Umbilical cord (tissue), 2 donors: ENCODE data around the gene MARK2. TPM values are rescaled to one million over a fixed set of nuclear protein-coding genes. Genes with fewer than 3 reads are reported as not detected.
"Not testable (repeated sequence)": the region's sequence is repeated elsewhere in the genome, so short reads cannot be mapped to it uniquely, and the experiment has no call there.

Experiments
- DNase-seq: peaks from one replicate; pipeline ENCODE4 v3.0.0-alpha.2; 2015; ENCODE audit warnings: low spot score
- total RNA-seq: library from RNA; depleted of rRNA; stranded (reverse); fragments of >200 nt; gene quantifications from one replicate; pipeline ENCODE4 v1.2.3, GENCODE V29; 2014; ENCODE audit warnings: low replicate concordance; ENCODE audit not compliant: insufficient read depth

MARK2 gene
- total RNA-seq, 1 donor from 2014 or later, result 10.8 TPM

DNA sequence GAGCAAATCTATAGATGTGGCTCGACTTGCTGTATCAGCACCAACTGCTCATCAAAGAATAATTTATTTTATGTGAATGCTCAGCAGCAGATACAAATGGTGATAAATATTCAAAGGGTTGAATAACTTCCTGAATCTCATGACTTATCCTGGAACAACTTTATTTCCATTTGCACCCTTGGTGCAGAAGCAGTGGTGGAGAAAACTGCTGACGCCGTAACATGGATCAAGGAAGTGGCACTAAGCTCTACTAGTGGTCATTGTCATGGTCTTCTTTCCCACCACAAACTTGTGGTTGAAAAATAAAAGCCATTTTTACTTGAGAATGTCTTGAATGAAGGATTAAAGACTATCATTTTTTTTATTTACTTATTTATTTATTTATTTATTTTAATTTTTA is 14.6 kb downstream of the MARK2 start:
- DNase-seq, result no peak

DNA sequence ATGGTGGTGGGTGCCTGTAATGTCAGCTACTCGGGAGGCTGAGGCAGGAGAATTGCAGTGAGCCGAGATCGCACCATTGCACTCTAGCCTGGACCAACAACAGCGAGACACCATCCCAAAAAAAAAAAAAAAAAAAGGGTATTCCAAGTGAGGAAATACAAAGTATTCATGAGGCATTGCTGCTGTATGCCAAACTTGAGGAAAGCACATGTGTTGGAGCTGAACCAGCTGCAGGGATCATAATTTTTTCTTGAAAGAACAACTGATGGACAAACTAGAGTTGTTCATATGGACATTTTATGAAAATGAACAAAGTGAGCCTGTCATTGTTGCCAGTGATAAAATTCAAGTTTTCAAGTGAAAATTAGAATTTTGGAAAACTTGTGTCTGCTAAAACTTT is 15.8 kb downstream of the MARK2 start:
- no peak for DNase-seq

DNA sequence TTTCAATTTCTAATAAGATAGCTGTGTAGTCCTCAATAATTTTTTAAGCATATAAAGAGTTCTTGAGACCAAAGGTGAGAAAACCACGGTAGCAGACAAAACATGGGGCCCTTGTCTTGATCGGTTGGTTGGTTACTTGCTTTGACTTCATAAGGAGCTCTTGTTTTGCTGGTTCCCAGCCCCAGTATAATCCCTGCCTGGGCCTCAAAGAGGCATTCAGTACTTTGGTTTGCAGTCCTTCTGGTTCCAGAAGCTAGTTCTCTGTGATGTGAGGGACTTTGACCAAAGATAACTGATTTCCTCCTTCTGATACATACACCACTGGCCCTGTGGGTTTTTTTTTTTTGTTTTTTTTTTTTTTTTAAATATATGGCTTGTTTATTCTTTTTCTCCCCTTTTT is 17.1 kb downstream of the MARK2 start:
- no peak for DNase-seq

DNA sequence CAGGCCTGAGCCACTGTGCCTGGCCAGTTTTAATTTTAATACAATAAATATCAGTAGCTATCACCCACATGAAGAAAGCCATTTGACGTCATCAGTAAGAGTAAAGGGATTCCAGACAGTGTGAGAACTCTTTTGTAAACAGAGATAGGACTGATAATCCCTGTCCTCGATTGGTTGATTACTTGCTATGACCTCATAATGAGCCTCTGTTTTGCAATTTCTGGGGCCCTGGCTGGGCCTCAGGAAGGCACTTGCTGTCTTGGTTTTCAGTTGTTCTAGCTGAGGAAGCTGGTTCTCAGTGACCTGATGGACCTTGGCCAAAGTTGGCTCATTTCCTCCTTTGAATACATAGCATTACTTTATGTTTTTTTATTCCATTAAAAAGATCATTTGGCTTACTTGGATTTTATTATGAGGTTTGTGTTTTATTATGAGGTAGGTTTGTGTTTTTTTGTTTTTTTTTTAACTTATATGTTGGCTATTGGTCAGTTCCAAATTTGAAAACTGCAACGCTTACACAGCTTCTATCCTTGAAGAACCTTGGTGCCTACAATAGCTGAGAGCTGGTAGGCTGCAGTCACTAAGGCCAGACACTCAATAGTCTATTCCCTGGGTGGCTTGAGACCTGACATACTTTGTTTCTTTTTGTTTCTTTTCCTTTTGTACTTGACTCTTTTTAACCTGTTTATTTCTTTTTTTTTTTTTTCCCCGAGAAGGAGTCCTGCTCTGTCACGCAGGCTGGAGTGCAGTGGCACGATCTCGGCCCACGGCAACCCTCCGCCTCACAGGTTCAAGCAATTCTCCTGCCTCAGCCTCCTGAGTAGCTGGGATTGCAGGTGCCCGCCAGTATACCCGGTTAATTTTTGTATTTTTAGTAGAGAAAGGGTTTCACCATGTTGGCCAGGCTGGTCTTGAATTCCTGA is 20.0 kb downstream of the MARK2 start:
- DNase-seq, result peak; percentile 46

DNA sequence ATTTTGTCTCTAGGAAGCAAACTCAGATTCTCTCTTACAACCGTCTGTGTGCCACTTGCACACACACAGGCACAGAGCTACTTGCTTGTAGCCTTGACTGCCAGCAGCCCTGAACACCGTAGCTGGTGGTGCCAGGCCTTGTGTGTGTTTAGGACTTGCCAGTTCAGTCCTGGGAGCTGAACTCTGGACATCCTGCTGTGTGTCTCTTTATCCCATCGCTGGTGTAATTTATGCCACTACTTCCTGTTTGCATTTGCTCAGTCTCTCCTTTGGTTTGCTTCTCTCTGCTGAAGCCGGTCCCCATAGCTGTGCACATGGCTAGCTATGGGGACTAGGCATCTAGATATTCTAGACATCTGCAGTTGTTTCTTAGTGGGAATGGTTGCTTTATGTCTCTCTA is 24.0 kb downstream of the MARK2 start:
- DNase-seq, result no peak

DNA sequence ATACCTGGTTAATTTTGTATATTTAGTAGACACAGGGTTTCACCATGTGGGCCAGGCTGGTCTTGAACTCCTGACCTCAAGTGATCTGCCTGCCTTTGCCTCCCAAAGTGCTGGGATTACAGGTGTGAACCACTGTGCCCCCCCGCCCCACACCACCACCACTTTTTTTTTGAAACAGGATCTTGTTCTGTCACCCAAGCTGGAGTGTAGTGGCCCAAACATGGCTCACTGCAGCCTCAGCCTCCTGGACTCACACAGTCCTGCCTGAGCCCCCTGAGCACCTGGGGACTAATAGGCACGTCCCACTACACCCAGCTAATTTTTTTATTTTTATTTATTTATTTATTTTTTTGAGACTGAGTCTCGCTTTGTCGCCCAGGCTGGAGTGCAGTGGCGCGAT is 24.7 kb downstream of the MARK2 start:
- not testable (repeated sequence) for DNase-seq

DNA sequence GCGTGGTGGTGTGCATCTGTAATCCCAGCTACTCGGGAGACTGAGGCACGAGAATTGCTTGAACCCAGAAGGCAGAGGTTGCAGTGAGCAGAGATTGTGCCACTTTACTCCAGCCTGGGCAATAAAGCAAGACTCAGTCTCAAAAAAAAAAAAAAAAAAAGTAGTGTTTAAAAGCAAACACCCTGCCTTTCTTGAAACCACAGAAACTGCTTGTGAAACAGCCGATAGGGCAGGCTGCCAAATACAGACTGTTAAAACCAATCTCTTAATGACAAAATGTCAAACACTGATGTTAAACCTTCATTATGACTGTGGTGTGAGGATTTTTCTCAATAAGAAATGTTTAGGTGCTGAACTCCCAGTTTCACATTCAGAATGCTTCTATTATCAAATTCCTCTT is 27.3 kb downstream of the MARK2 start:
- no peak for DNase-seq

DNA sequence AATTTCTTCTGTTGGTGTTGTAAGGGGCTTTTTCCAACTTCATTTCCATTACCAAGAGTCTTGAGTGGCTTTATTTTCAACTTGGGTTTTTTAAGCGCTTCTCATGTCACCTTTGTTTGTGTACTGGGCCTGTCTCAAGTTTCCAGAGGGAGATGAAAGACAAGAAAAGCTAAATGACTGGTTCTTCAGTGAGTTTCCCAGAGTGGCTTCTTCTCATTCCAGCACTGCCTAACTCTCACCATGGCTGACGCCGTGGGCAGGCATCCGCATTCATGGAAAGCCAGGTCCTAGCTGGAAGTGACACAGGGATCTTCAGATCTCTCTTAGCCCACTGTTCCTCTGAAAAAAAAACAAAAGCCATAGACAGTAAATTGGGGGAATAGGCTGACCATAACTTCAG is 28.6 kb downstream of the MARK2 start:
- no peak for DNase-seq

DNA sequence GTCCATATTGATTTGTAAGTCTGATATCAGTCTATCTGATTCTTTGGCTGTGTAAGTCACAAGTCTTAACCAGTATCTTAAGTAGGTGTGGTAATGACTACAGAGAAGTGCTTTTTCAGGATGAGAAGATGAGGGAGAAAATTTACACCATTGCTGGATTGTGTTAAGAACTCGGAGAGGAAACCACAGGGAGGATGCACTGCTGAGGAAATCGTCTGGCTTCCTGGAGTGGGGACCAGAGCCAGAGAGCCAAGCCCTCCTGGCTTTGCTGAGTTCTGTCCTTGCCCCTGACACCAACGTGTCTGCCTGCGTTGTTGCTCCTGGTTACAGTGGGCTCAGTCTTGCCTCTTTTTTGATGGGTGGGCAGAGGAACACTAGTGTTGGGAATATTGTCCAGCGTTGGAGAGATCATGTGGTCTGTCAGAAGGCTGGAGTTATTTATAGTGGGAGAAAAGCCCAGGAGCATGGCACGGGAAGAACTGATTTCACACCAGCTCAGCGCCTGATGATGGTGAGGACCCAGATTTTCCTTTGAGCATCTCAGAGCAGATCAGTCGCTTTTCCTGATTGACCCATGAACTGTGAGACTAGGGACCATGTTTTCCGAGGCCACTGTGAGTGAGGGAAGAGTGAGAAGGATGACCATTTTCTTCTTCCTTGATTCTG is 29.6 kb downstream of the MARK2 start:
- DNase-seq, result no peak

DNA sequence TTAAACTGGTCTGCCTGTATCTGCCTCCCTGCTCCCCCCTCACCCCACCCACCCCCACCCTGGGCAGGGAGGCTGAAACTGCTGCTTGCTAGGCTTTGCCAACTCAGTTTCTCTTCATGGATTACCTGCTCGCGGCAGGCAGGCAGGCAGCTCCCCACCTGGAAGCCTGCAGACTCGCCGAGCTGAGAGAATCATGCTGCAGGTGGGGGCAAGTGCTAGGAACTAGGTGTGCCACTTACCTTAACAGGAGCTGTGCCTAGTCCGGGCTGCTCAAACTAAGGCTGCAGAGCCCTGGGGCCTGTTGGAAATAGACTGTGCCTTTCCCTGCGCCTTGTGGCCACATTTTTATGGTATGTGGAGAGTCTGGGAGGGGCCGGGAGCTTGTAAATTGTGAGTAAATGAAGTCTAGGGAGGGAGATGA is 30.3 kb downstream of the MARK2 start:
- no peak for DNase-seq

DNA sequence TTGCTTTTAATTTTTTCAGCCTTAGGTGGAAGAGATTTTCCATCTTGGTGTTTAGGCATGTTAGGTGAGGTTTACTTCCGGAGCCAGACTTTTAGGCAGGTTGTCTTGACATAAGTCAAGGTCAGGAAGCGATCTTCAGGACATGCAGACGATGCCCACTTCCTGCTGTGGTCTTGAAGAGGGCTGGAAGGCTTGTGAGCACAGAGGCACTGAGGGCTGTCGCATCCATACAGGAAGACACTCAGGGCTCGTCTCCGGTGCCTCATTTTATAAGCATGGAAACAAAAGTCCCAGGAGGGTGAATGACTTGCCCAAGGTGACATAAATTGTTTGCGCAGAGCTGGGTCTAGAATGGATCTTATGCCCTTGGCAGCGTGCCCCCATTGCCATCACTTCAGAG is 30.8 kb downstream of the MARK2 start:
- no peak for DNase-seq

DNA sequence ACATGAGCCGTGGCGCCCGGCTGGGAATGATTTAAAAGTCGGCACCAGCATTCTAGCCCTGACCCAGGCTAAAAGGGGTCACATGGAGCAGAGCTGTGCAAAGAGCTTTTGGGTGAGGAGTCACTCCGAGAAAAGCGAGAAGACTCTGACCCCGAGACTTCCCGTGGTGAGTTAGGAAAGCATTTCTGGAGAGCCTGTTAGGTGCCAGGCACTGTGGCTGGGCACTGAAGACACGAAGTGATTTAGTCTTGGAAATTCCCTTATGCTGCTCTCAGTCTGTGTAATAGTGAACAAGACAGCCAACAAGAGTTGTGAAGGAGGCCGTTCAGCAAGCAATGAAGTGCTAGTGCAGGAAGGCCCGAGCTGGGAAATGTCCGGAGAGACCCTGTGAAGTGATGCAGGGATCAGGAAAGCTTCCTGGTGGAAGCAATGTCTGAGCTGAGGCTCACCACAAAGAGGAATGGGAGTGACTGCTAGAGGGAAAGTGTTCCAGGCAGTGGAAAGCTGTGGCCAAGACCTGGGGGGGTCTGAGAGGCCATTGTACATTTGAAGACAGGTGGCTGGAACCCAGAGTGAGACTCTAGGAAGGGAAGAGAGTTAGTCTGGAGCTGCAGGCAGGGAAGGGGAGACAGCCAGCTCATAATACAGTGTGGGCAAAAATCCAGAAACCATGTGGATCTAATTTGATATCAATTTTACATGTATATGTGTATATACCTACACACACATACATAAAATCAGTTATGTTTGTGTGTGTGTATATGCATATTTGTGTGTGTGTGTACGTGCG is 31.6 kb downstream of the MARK2 start:
- DNase-seq, result no peak

DNA sequence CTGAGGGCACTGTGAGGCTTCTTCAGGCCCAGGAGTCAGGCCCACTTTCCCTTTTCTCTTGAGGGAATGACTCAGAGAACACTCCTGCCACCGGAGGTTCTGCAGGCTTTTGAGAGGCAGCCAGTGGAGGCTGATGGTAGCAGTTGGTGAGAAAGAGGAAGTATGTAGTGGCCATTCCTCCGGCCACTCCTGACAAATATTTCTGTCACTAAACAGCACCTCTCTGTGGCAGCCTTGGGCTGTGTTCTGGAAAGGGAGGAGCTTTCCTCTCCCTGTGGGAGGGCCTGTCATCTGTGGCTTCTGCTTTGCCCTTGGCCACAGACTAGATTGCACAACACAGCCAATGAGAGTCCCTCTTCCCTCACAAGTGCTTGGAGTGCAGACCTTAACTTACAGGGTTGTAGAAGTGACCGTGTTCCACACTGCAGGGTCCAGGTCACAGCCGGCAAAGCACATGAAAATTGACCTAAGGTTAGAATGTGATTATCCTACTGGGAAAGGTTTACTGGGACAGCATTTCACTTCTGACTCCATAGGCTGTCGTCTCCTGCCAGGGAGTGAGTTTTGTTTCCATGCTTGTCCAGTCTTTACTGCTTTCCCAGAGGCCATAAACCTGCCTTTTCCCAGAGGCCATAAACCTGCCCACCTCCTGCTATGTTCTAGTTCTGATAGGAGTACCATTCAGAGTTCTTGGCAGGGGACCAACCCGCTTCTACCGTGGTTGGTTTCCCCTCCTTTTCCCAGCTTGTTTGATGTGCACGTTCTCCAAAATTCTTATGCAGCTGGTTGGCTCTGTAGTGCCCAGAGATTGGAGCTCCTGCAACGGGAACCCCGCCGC is 33.3 kb downstream of the MARK2 start:
- peak; percentile 83 for DNase-seq

DNA sequence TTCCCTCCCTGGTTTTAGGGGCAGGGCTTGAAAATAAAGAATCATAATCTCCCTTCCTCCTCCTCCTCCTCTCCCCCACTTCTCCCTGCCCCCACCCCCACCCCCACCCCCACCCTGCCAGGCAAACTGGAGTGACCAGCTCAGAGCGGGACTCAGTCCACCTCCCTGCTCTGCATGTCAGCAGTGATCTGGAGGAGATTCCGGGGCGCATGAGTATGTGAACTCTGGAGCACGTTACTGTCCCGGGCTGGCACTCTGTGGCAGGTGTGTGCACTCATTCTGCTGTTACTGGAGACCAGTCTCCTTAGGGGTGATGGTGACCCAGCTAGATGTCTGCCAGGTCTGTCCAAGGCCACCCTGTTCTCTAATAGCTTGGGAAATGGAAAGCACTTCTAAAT is 33.9 kb downstream of the MARK2 start:
- no peak for DNase-seq

DNA sequence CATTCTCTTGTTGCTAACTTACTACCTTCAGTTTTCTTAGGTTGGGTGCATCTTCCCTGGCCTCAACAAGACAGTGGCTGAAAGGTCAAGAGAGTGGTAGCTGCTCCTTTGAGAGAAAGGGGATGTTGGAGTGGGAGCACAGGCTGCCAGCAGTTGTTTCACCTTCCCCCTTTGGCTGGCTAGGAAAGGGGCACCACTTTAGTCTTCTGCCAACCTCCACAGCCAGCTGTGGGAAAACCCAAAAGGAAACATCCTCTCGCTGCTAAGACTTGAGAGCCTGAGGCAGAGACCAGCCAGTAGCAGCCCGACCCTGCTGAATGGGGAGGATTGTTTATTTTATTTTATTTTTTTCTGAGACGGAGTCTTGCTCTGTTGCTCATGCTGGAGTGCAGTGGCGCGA is 34.4 kb downstream of the MARK2 start:
- DNase-seq, result no peak

DNA sequence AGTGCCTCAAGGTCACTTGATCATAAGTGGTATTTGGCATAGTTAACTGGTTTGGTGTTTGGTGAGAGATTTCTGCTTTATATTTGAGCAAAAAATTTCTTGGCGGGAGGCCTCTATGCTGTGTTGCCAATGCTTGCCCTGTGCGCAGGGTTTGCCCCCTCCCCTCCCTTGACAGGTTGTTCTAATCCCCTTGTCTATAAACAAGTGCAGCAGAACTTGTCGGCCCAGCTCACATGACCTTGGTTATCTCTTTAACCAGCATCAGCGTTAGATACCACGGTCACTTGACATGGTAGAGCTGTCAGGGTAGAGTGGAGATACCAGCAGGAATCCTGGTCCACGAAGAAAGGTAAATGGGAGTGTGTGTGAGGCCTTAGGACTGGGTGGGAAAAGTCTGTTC is 35.6 kb downstream of the MARK2 start:
- no peak for DNase-seq

DNA sequence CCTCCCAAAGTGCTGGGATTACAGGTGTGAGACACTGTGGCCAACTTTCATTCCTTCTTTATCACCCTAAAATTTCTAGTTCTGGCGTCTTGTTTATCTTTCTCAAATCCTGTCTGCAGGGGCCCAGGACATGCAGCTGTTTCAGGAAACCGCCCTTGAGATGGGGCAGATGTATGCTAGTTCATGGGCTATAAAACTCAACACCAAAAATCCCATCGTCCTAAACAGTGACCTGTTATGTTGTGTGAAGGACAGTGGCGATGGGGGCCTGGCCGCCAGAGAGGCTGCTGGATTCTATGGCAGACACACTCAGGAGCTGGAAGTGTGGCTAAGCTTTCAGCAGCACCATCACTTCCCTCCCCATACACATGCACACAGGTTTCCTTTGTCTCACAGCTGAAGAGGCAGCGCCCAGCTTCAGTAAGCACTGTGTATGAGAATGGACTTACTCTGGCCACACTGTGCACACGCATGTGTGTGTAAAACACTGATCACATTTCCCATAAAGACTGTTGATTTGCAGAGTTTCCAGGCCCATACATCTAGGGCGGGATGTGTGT is 36.7 kb downstream of the MARK2 start:
- DNase-seq, result no peak

DNA sequence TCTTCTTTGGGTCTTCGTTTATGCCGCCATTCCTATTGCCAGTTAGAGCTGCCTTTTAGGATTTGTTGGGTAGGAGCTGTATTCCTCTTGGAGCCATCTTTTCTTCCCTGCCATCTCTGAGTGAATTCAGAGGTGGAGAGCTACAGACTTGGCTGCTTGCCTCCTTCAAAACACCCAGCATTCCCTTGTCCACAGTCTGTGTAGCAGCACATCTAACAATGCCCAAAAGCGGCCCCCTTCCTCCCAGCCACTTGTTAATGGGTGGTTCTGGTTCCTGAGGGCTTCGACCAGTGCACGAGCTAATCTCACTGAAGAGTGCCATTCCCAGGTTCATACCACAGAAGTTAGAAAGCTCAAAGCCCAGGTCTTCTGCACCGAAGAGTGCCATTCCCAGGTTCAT is 37.7 kb downstream of the MARK2 start:
- DNase-seq, result no peak

DNA sequence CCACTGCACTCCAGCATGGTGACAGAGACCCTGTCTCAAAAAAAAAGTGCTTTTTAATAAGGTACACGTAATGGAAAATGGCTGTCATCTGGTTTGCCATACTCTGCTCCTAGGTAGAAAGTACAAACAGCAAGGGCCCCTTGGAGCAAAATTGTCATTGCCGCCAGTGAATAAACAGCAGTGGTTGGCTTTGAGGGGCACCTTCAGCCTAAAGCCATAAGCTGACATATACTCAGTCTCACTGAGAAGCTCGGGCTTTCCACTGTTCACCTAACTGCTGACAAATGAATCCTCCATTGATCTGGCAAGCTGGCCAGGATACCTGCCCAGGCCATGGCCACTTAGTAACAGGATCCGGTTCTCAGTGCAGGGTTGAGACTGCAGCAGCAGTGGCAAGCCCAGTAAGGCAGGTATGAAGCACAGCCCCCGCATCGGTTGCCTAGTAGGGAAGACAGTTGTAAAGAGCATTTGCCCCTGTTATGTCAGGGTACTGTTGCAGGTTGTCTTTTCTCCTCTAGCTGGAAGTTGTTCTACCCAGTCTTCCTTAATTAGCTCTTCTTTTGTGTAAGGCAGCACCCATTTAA is 38.8 kb downstream of the MARK2 start:
- DNase-seq, result no peak

DNA sequence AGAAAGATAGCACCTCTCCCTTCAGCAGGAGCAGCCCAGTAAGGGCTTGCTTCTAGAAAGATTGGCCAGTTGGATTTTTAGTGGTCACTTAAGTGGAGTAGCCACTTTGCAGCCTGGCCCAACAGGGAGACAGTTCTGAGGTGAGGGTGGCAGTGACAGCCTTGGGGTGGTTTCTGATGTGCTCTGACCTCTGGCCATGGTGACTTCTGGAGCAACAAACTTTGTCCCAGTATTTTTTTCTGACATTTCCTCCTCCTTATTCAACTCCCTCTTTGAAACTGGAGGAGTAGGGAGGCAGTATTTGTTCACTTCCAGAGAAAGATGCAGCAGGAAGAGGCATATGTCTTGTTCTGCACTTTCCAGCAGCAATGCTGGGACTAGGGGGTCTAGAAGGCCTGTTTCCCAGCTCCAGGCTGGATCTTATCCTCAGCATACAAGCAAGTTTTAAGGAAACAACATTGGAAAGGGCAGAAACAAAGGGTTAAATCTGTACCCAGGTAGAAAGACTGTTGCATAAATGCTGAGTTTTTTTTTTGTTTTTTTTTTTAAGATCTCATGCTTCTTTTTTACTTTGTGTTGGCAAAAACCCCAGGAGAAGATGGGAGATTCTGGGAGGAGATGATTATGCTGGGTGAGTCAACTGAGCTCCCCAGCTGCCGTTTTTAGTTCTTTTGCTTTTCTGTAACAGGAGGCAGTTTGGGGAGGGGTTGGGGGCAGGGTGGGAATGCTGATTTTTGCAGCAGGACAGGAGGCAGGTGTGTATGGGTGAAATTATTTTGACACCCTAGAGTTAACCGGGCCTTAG is 40.9 kb downstream of the MARK2 start:
- DNase-seq, result peak; percentile 79
